B cell (primary cell): Measurements from ENCODE around the gene ELK1. TPM values are rescaled to one million over a fixed set of nuclear protein-coding genes. Genes with fewer than 3 reads are reported as not detected.

Source experiments
- ATAC-seq: fragments of 200-7000 bp; cut with Tn5 transposase; one replicate; pipeline ENCODE4 v1.10.0; 2021; ENCODE audit warnings: low read depth, mild to moderate bottlenecking, moderate number of reproducible peaks, moderate library complexity
- CTCF ChIA-PET: fragments of 350-600 bp; sonication (Branson Sonifier 250); formaldehyde crosslinking; loops from one replicate; lab custom pipeline; 2021; ENCODE audit warnings: antibody characterized with exemption, inconsistent platforms; lab: Charles Lee
- POLR2A ChIA-PET: fragments of 350-600 bp; sonication (Branson Sonifier 250); formaldehyde crosslinking; loops from one replicate; lab custom pipeline; 2021; ENCODE audit warnings: antibody characterized with exemption; lab: Charles Lee
- DNase-seq: peaks from one replicate; pipeline ENCODE4 v3.0.0; 2013
- H2AFZ ChIP-seq: 2 replicates; pipeline ENCODE4 v1.6.1; 2012; ENCODE audit warnings: mild to moderate bottlenecking, low read depth, low read length; ENCODE audit not compliant: insufficient read depth, poor library complexity, severe bottlenecking
- H3K27ac ChIP-seq, 2 donors: 1 replicate in 1 of 2; 2 replicates in 1 of 2; pipeline ENCODE4 v1.5.1; 2012 to 2013; ENCODE audit warnings: low read length in 2 of 2, mild to moderate bottlenecking in 2 of 2, moderate library complexity in 1 of 2
- H3K27me3 ChIP-seq, 4 experiments: fragments of 200-600 bp in 1 of 4; sonication (generic) in 1 of 4; replicated peaks in 1 of 4; 1 replicate in 2 of 4; 2 replicates in 2 of 4; pipeline versions ENCODE4 v1.6.1 to v1.7.0; 2013 to 2016; ENCODE audit warnings: low read length in 3 of 4, mild to moderate bottlenecking in 2 of 4, mixed read lengths in 1 of 4, moderate library complexity in 1 of 4; ENCODE audit not compliant: insufficient read depth in 4 of 4, control insufficient read depth in 3 of 4; ENCODE audit errors: control extremely low read depth in 1 of 4
- H3K36me3 ChIP-seq, 2 experiments: replicated peaks in 1 of 2; 1 replicate in 1 of 2; 2 replicates in 1 of 2; pipeline versions ENCODE4 v1.6.1 to v1.7.1; 2013; ENCODE audit warnings: low read length in 1 of 2; ENCODE audit not compliant: insufficient read depth in 2 of 2, control insufficient read depth in 1 of 2; ENCODE audit errors: control extremely low read depth in 1 of 2, extremely low read depth in 1 of 2
- H3K4me1 ChIP-seq, 2 donors: fragments of 200-600 bp in 1 of 2; sonication (generic) in 1 of 2; 1 replicate in 1 of 2; 2 replicates in 1 of 2; pipeline versions ENCODE4 v1.5.1 to v1.6.1; 2013 to 2017; ENCODE audit warnings: low read length in 2 of 2; ENCODE audit not compliant: control insufficient read depth in 2 of 2, insufficient read depth in 2 of 2
- H3K4me2 ChIP-seq: replicated peaks from 2 replicates; pipeline ENCODE3; 2012; ENCODE audit warnings: mild to moderate bottlenecking, low read depth, low read length; ENCODE audit not compliant: poor library complexity, severe bottlenecking
- H3K4me3 ChIP-seq, 5 experiments: fragments of 200-600 bp in 1 of 5; sonication (generic) in 1 of 5; 1 replicate in 3 of 5; 2 replicates in 2 of 5; pipeline versions ENCODE4 v1.5.1 to v1.7.0; 2011 to 2016; ENCODE audit warnings: low read length in 4 of 5, mild to moderate bottlenecking in 4 of 5, low read depth in 2 of 5, control low read depth in 1 of 5, moderate library complexity in 1 of 5; ENCODE audit not compliant: insufficient read depth in 1 of 5; ENCODE audit errors: control extremely low read depth in 1 of 5, extremely low read depth in 1 of 5
- H3K79me2 ChIP-seq: fragments of 200-600 bp; sonication (generic); one replicate; pipeline ENCODE4 v1.6.0; 2016; ENCODE audit warnings: low read length; ENCODE audit not compliant: control insufficient read depth, insufficient read depth
- H3K9ac ChIP-seq: fragments of 200-600 bp; sonication (generic); 2 replicates; pipeline ENCODE4 v1.6.1; 2017; ENCODE audit warnings: mild to moderate bottlenecking, low read length, moderate library complexity
- H3K9me3 ChIP-seq, 3 donors: one replicate each; pipeline versions ENCODE4 v1.6.1 to v1.7.1; 2013; ENCODE audit warnings: low read length in 2 of 3; ENCODE audit not compliant: control insufficient read depth in 2 of 3, insufficient read depth in 1 of 3; ENCODE audit errors: control extremely low read depth in 1 of 3
- H4K20me1 ChIP-seq: 2 replicates; pipeline ENCODE4 v1.6.0; 2012; ENCODE audit warnings: mild to moderate bottlenecking, low read length; ENCODE audit not compliant: insufficient read depth, control insufficient read depth, poor library complexity, severe bottlenecking
- H3K27ac Mint-ChIP-seq: one replicate; pipeline ENCODE4 v1.8.0; 2021; ENCODE audit warnings: mixed read lengths
- H3K27me3 Mint-ChIP-seq: one replicate; pipeline ENCODE4 v1.8.0; 2021; ENCODE audit warnings: mixed read lengths
- H3K4me1 Mint-ChIP-seq: one replicate; pipeline ENCODE4 v1.8.0; 2021; ENCODE audit warnings: mixed read lengths
- H3K4me3 Mint-ChIP-seq: one replicate; pipeline ENCODE4 v1.8.0; 2021; ENCODE audit warnings: mixed read lengths
- H3K9me3 Mint-ChIP-seq: one replicate; pipeline ENCODE4 v1.8.0; 2022; ENCODE audit warnings: mixed read lengths; ENCODE audit not compliant: insufficient read depth
- CTCF ChIP-seq: fragments of 200-600 bp; IDR thresholded peaks from one replicate; pipeline ENCODE4 v1.8.0; 2022; ENCODE audit warnings: antibody characterized with exemption, mild to moderate bottlenecking
- EZH2 ChIP-seq: IDR thresholded peaks from 2 replicates; pipeline ENCODE4 v1.6.1; 2012; ENCODE audit warnings: borderline replicate concordance, low read depth, mild to moderate bottlenecking, moderate library complexity, low read length; ENCODE audit not compliant: insufficient read depth, poor library complexity, severe bottlenecking
- WGBS: methylation state at CpG from one replicate; pipeline ENCODE4 v1.1.5; 2013; ENCODE audit warnings: missing lambda C conversion rate; ENCODE audit not compliant: insufficient coverage; 5-methylcytosine and 5-hydroxymethylcytosine counted together
- intact Hi-C: fragments of 100-400 bp; cut with micrococcal nuclease; formaldehyde crosslinking; loops from one replicate; pipeline ENCODE4 v1.10.0; 2022
- polyA plus RNA-seq: library from polyadenylated mRNA; depleted of rRNA; stranded (reverse); fragments of >200 nt; gene quantifications from 2 replicates; pipeline ENCODE4 v1.2.3, GENCODE V29; 2012
- total RNA-seq, 2 donors: library from RNA; stranded (reverse); fragments of 120-200 nt in 1 of 2; gene quantifications; 1 replicate in 1 of 2; 2 replicates in 1 of 2; pipeline versions ENCODE4 v1.2.3 to v1.2.4, GENCODE V29; 2013 to 2022

The ELK1 gene
- total and polyA plus RNA-seq, 2 donors (not counting 1 experiment from before 2014, with no cell fraction given), result 14.2 to 22.7 TPM

DNA sequence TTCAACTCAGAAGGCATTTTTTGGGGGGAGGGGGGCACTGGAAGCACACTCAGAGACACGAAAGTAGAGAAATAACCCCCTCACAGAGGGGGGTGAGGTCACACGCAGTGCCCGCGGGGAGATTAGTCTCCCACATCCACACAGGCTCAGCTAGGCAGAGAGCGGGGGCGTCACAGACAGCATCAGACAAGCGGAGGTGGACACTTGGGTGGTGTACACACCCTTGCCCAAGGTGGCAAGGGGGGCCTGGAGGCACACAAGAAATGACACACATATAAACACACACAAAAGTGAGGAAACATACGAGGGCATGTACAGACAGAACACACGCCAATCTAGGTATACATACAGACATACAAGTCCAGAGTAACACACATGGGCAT, 30.1 kb downstream of the ELK1 start:
- no peak overlapping the region for H3K27ac ChIP-seq
- TF ChIP-seq EZH2 (no peak), CTCF (no peak)
- ATAC-seq, result no peak
- Mint-ChIP-seq H3K27ac (no peak overlapping the region), H3K4me1 (peaks cover 14% of the 10 kb centered on the region), H3K27me3 (peaks cover 47% of the 10 kb centered on the region), H3K4me3 (peak overlapping the region; percentile 37), H3K9me3 (no peaks in the 10 kb centered on the region)
- no peak for DNase-seq
- peaks cover 0 to 29% (median 2%) of the 10 kb centered on the region in 4 experiments for H3K27me3 ChIP-seq
- no peak overlapping the region for H2AFZ ChIP-seq
- peaks cover 4 to 15% of the 10 kb centered on the region in 2 donors for H3K4me1 ChIP-seq
- no peaks in the 10 kb centered on the region for H4K20me1 ChIP-seq
- H3K79me2 ChIP-seq, result no peaks in the 10 kb centered on the region
- intact Hi-C loops, result loop anchor here (1.0 to 5.0 kb wide), 2 partner anchors 37 to 59 kb away; partner anchors contain the start of genes ARAF and UXT
- no peak overlapping the region for H3K4me3 ChIP-seq
- H3K9ac ChIP-seq, result no peak overlapping the region
- peak overlapping the region; percentile 73 for H3K4me2 ChIP-seq
- CTCF ChIA-PET, result no interaction called here
- 100% methylated on average over 2 of the region's 9 CpGs for WGBS
- POLR2A ChIA-PET, result no interaction called here
- no peaks in the 10 kb centered on the region for H3K36me3 ChIP-seq
- no peaks in the 10 kb centered on the region for H3K9me3 ChIP-seq

GRCh38 chrX:47619486-47620302, 30.7 kb downstream of the ELK1 start, which contains the start of gene SYN1:
Gene SYN1, minus strand, starts transcription at chrX:47619857. Its CDS starts 129 bp downstream, at chrX:47619728.
- Histone ChIP-seq H2AFZ (no peak within 1 kb of the TSS), H3K27me3 (peaks cover 0 to 29% (median 2%) of the 10 kb centered on the region in 4 experiments), H3K9me3 (no peaks in the 10 kb centered on the region), H3K27ac (no peak within 1 kb of the TSS), H3K4me1 (peaks cover 4 to 15% of the 10 kb centered on the region in 2 donors), H3K36me3 (no peaks in the 10 kb centered on the region), H3K79me2 (no peaks in the 10 kb centered on the region), H3K4me3 (peak within 1 kb of the TSS in 3 of 5 experiments; percentile 35 to 47 (median 44)), H3K9ac (peak within 1 kb of the TSS; percentile 47), H4K20me1 (no peaks in the 10 kb centered on the region), H3K4me2 (peak within 1 kb of the TSS; percentile 73)
- Mint-ChIP-seq H3K27ac (peak within 1 kb of the TSS; percentile 6), H3K27me3 (peaks cover 42% of the 10 kb centered on the region), H3K4me3 (peak within 1 kb of the TSS; percentile 74), H3K9me3 (no peaks in the 10 kb centered on the region), H3K4me1 (peaks cover 14% of the 10 kb centered on the region)
- ChIA-PET POLR2A (no interaction called here), CTCF (no interaction called here)
- intact Hi-C loops, result loop anchor here (1.0 to 5.0 kb wide), 2 partner anchors 38 to 58 kb away; partner anchors contain the start of genes ARAF and UXT
- ATAC-seq (peak; percentile 95), DNase-seq (peak; percentile 86)
- TF ChIP-seq EZH2, result no peak
- peak; percentile 6 for TF ChIP-seq CTCF
- 3% methylated on average over 71 of the region's 88 CpGs for WGBS
